K562 (cell line): ENCODE data around the gene GJA9. TPM values are rescaled to one million over a fixed set of nuclear protein-coding genes. Genes with fewer than 3 reads are reported as not detected.

ENCODE experiments used
- CTCFL ChIP-seq: IDR thresholded peaks from 2 replicates; pipeline ENCODE4 v1.6.1; 2011; ENCODE audit warnings: borderline replicate concordance, low read depth, mild to moderate bottlenecking, moderate library complexity, low read length; ENCODE audit not compliant: insufficient read depth, poor library complexity, severe bottlenecking
- GTF3C2 ChIP-seq: IDR thresholded peaks from 3 replicates; pipeline ENCODE4 v1.6.1; 2011; ENCODE audit warnings: borderline replicate concordance, mild to moderate bottlenecking, moderate library complexity; ENCODE audit not compliant: insufficient read length; ENCODE audit errors: extremely low read depth
- MCM2 ChIP-seq: fragments of 450-650 bp; IDR thresholded peaks from 2 replicates; pipeline ENCODE4 v1.6.1; 2017; ENCODE audit warnings: low read depth, mild to moderate bottlenecking
- MED1 ChIP-seq: sonication (generic); formaldehyde crosslinking; IDR thresholded peaks from 2 replicates; pipeline ENCODE4 v1.8.1; 2023; ENCODE audit warnings: missing genetic modification reagents, borderline replicate concordance
- MNT ChIP-seq, 2 experiments: fragments of 450-650 bp; conservative IDR thresholded peaks; 2 replicates each; pipeline ENCODE4 v1.6.1; 2017; ENCODE audit warnings: mild to moderate bottlenecking in 2 of 2, moderate library complexity in 2 of 2
- RBM39 ChIP-seq: fragments of 200-400 bp; formaldehyde crosslinking; optimal IDR thresholded peaks from 2 replicates; pipeline ENCODE3; 2018; ENCODE audit warnings: low read depth, low read length
- SRSF7 ChIP-seq: fragments of 200-400 bp; formaldehyde crosslinking; optimal IDR thresholded peaks from 2 replicates; pipeline ENCODE3; 2017; ENCODE audit warnings: mild to moderate bottlenecking, low read depth, low read length
- TFAP4 ChIP-seq: sonication (generic); formaldehyde crosslinking; IDR thresholded peaks from 2 replicates; pipeline ENCODE4 v1.8.0; 2022; ENCODE audit warnings: missing genetic modification reagents, mild to moderate bottlenecking, moderate library complexity, borderline replicate concordance
- TGIF2 ChIP-seq: sonication (generic); formaldehyde crosslinking; IDR thresholded peaks from 2 replicates; pipeline ENCODE4 v1.8.1; 2022; ENCODE audit warnings: mild to moderate bottlenecking, missing genetic modification reagents, moderate library complexity
- ZNF398 ChIP-seq: fragments of 250-450 bp; sonication (Bioruptor Pico); IDR thresholded peaks from 2 replicates; pipeline ENCODE4 v1.8.0; 2021; ENCODE audit warnings: moderate library complexity, mild to moderate bottlenecking, inconsistent platforms
- ZNF609 ChIP-seq: sonication (generic); formaldehyde crosslinking; IDR thresholded peaks from 2 replicates; pipeline ENCODE4 v1.8.1; 2023; ENCODE audit warnings: missing genetic modification reagents, mild to moderate bottlenecking, borderline replicate concordance
- polyA plus RNA-seq, 8 experiments: library from polyadenylated mRNA; depleted of rRNA in 4 of 8; stranded (reverse) in 5 of 8; unstranded in 3 of 8; fragments of >200 nt; fragmentation: Nextera tagmentation in 2 of 8; fragmentation: Illumina TruSeq in 1 of 8; extraction: Ambion mirVana in 2 of 8; extraction: Trizol in 1 of 8; gene quantifications; 2 replicates each; pipeline versions ENCODE4 v1.2.1 to v1.2.3, GENCODE V29; 2011 to 2014; ENCODE audit warnings: inconsistent platforms in 1 of 8, missing spikeins in 1 of 8
- total RNA-seq, 7 experiments: library from RNA; depleted of rRNA in 6 of 7; stranded (reverse); fragments of >200 nt in 6 of 7; fragmentation: Illumina TruSeq in 2 of 7; extraction: Trizol in 2 of 7; gene quantifications; 2 replicates each; pipeline versions ENCODE4 v1.2.1 to v1.2.3, GENCODE V29; 2011 to 2021; ENCODE audit warnings: low replicate concordance in 1 of 7

Gene GJA9
- total and polyA plus RNA-seq, 9 of the 15 experiments (the other 6 are each of a cell fraction or from before 2014, with no cell fraction given), result not detected

GRCh38 chr1:38915352-38915948 is 34.1 kb upstream of the GJA9 start (continued):
- TF ChIP-seq TFAP4 (CRISPR knock-in tag) (peak; percentile 94), TGIF2 (CRISPR knock-in tag) (no peak), ZNF398 (CRISPR knock-in tag) (no peak), GTF3C2 (no peak), MED1 (CRISPR knock-in tag) (no peak), MNT (conservative IDR thresholded peaks at IDR 0.05) (peak; percentile 74 to 90), MCM2 (no peak), RBM39 (no peak), CTCFL (no peak), ZNF609 (CRISPR knock-in tag) (no peak), SRSF7 (no peak)
